Motor neuron (in vitro differentiated cells): ENCODE data around the gene IL17RD. TPM values are rescaled to one million over a fixed set of nuclear protein-coding genes. Genes with fewer than 3 reads are reported as not detected.

Experiments
- ATAC-seq, 8 experiments: fragments of 200-7000 bp; cut with Tn5 transposase; replicated peaks in 6 of 8; 2 replicates each; pipeline ENCODE4 v1.8.0; 2021; ENCODE audit warnings: mild to moderate bottlenecking in 8 of 8, moderate library complexity in 8 of 8
- H3K27ac ChIP-seq, 2 donors: fragments of 250-450 bp; sonication (Bioruptor Pico); 2 replicates each; pipeline ENCODE4 v1.9.0; 2021; ENCODE audit warnings: antibody characterized with exemption in 2 of 2, mild to moderate bottlenecking in 2 of 2, moderate library complexity in 1 of 2
- H3K4me1 ChIP-seq, 2 donors: fragments of 250-450 bp; sonication (Bioruptor Pico); replicated peaks in 1 of 2; 2 replicates each; pipeline ENCODE4 v1.6.1; 2021; ENCODE audit warnings: antibody characterized with exemption in 2 of 2, mild to moderate bottlenecking in 2 of 2, moderate library complexity in 1 of 2
- H3K4me3 ChIP-seq, 5 donors: fragments of 250-450 bp; sonication (Bioruptor Pico); 2 replicates each; pipeline ENCODE4 v1.9.0; 2021; ENCODE audit warnings: antibody characterized with exemption in 5 of 5, mild to moderate bottlenecking in 5 of 5, moderate library complexity in 4 of 5
- WGBS, 10 experiments: fragments of 450-650 bp; shearing (Covaris generic); methylation state at CpG; one replicate each; pipeline ENCODE4 v1.0.0; 2022; 5-methylcytosine and 5-hydroxymethylcytosine counted together
- in situ Hi-C, 9 experiments: fragments of 400-800 bp; cut with MboI; loops; one replicate each; pipeline ENCODE4 v1.15.0; 2021; ENCODE audit warnings: low sequenced_read_pairs in 9 of 9, low pct_unique_long_range_greater_than_20kb in 2 of 9; ENCODE audit not compliant: unreplicated experiment in 9 of 9
- total RNA-seq, 8 experiments: library from RNA; unstranded; fragments of 300-600 nt; gene quantifications; 2 replicates each; pipeline versions ENCODE4 v1.2.3 to v1.2.4, GENCODE V29; 2022

Gene IL17RD
- total RNA-seq, 8 experiments from 2014 or later = 6.7 to 13.7 (median 9.8) TPM

- ATAC-seq = peak in 2 of 8 experiments; percentile 53 to 56
- H3K4me1 ChIP-seq = peaks cover 4 to 6% of the 10 kb centered on the region in 2 donors
- in situ Hi-C loops = no loop called here
- WGBS, 10 experiments = 20 to 100% (median 77%) methylated on average over 1 to 4 of the region's 5 CpGs; no CpG with 5 or more reads in 1 of the 10 experiments
- no peak overlapping the region for H3K4me3 ChIP-seq
- no peak overlapping the region for H3K27ac ChIP-seq
Measured at GRCh38 chr3:57135964-57136719, 29.0 kb downstream of the IL17RD start.

- in situ Hi-C loops = no loop called here
- 67 to 97% (median 81%) methylated on average over 1 to 4 of the region's 4 CpGs for WGBS, 10 experiments
- Histone ChIP-seq H3K27ac (no peak overlapping the region), H3K4me3 (no peak overlapping the region), H3K4me1 (peaks cover 26 to 34% of the 10 kb centered on the region in 2 donors)
- no peak for ATAC-seq
Measured at GRCh38 chr3:57133157-57133556, 32.0 kb downstream of the IL17RD start.

GRCh38 chr3:57132674-57133073 is 32.5 kb downstream of the IL17RD start:
- in situ Hi-C loops = no loop called here
- ATAC-seq = no peak
- no peak overlapping the region for H3K27ac ChIP-seq
- H3K4me1 ChIP-seq = peaks cover 31 to 39% of the 10 kb centered on the region in 2 donors
- no peak overlapping the region for H3K4me3 ChIP-seq
- 89 to 100% (median 100%) methylated on average over 1 to 2 of the region's 2 CpGs; no CpG with 5 or more reads in 2 of the 10 experiments for WGBS, 10 experiments

- ATAC-seq = no peak
- no peak overlapping the region for H3K27ac ChIP-seq
- no peak overlapping the region for H3K4me3 ChIP-seq
- H3K4me1 ChIP-seq = peaks cover 35 to 45% of the 10 kb centered on the region in 2 donors
- in situ Hi-C loops = no loop called here
- WGBS, 10 experiments = 57 to 100% (median 67%) methylated on average over 1 to 3 of the region's 4 CpGs; no CpG with 5 or more reads in 5 of the 10 experiments
Measured at GRCh38 chr3:57131210-57131588, 34.0 kb downstream of the IL17RD start.

- peak in 5 of 8 experiments; percentile 77 to 87 (median 83) for ATAC-seq
- H3K27ac ChIP-seq = peak overlapping the region in 1 of 2 donors; percentile 38
- in situ Hi-C loops = no loop called here
- no peak overlapping the region for H3K4me3 ChIP-seq
- H3K4me1 ChIP-seq = peaks cover 35 to 47% of the 10 kb centered on the region in 2 donors
- WGBS, 10 experiments = 0 to 91% (median 8%) methylated on average over 1 to 7 of the region's 14 CpGs; no CpG with 5 or more reads in 3 of the 10 experiments
Measured at GRCh38 chr3:57130571-57131209, 34.5 kb downstream of the IL17RD start.

- in situ Hi-C loops = no loop called here
- Histone ChIP-seq H3K27ac (no peak overlapping the region), H3K4me1 (peaks cover 35 to 50% of the 10 kb centered on the region in 2 donors), H3K4me3 (no peak overlapping the region)
- 0 to 64% (median 45%) methylated on average over 2 to 11 of the region's 14 CpGs; no CpG with 5 or more reads in 1 of the 10 experiments for WGBS, 10 experiments
- peak in 3 of 8 experiments; percentile 21 to 46 (median 29) for ATAC-seq
Measured at GRCh38 chr3:57128826-57129667, 36.1 kb downstream of the IL17RD start.

- ATAC-seq = peak; percentile 27 to 87 (median 46)
- in situ Hi-C loops = no loop called here
- H3K4me1 ChIP-seq = peaks cover 30 to 48% of the 10 kb centered on the region in 2 donors
- no peak overlapping the region for H3K27ac ChIP-seq
- H3K4me3 ChIP-seq = no peak overlapping the region
- WGBS, 10 experiments = 4 to 85% (median 60%) methylated on average over 1 to 9 of the region's 11 CpGs; no CpG with 5 or more reads in 3 of the 10 experiments
Measured at GRCh38 chr3:57127891-57128518, 37.1 kb downstream of the IL17RD start.

- Histone ChIP-seq H3K4me3 (no peak overlapping the region), H3K4me1 (peaks cover 29 to 47% of the 10 kb centered on the region in 2 donors), H3K27ac (no peak overlapping the region)
- WGBS, 10 experiments = 38 to 100% (median 76%) methylated on average over 2 to 4 of the region's 4 CpGs; no CpG with 5 or more reads in 3 of the 10 experiments
- in situ Hi-C loops = no loop called here
- peak in 2 of 8 experiments; percentile 40 to 50 for ATAC-seq
Measured at GRCh38 chr3:57126244-57126643, 38.9 kb downstream of the IL17RD start.

GRCh38 chr3:57120451-57121174 is 44.5 kb downstream of the IL17RD start:
- WGBS, 10 experiments = 41 to 95% (median 77%) methylated on average over 5 to 10 of the region's 10 CpGs; no CpG with 5 or more reads in 2 of the 10 experiments
- in situ Hi-C loops = loop anchor here in 1 of 9 experiments (5.0 kb wide), 1 partner anchor 37 kb away; no protein-coding TSS in a partner anchor
- Histone ChIP-seq H3K4me3 (no peak overlapping the region), H3K4me1 (peaks cover 0 to 3% of the 10 kb centered on the region in 2 donors), H3K27ac (no peak overlapping the region)
- no peak for ATAC-seq

- Histone ChIP-seq H3K4me1 (no peaks in the 10 kb centered on the region), H3K4me3 (no peak overlapping the region), H3K27ac (no peak overlapping the region)
- ATAC-seq = no peak
- WGBS, 10 experiments = 83 to 100% (median 94%) methylated on average over 1 to 3 of the region's 3 CpGs; no CpG with 5 or more reads in 4 of the 10 experiments
- in situ Hi-C loops = loop anchor here in 1 of 9 experiments (5.0 kb wide), 1 partner anchor 37 kb away; no protein-coding TSS in a partner anchor
Measured at GRCh38 chr3:57120040-57120439, 45.1 kb downstream of the IL17RD start.

GRCh38 chr3:57118254-57118653 is 46.9 kb downstream of the IL17RD start:
- in situ Hi-C loops = no loop called here
- Histone ChIP-seq H3K27ac (no peak overlapping the region), H3K4me1 (no peaks in the 10 kb centered on the region), H3K4me3 (no peak overlapping the region)
- WGBS, 10 experiments = 0 to 100% (median 37%) methylated on average over 1 to 3 of the region's 3 CpGs; no CpG with 5 or more reads in 2 of the 10 experiments
- no peak for ATAC-seq

- no peak overlapping the region for H3K27ac ChIP-seq
- no peaks in the 10 kb centered on the region for H3K4me1 ChIP-seq
- WGBS, 10 experiments = 0% methylated on average over 1 of the region's 3 CpGs; no CpG with 5 or more reads in 9 of the 10 experiments
- ATAC-seq = peak in 3 of 8 experiments; percentile 45 to 71 (median 51)
- in situ Hi-C loops = no loop called here
- H3K4me3 ChIP-seq = no peak overlapping the region
Measured at GRCh38 chr3:57116501-57116900, 48.7 kb downstream of the IL17RD start.
